Brain pericyte (primary cell): Measurements from ENCODE around the gene FERMT1.

Experiments used
- DNase-seq: peaks from one replicate; pipeline ENCODE4 v3.0.0-alpha.2; 2012; ENCODE audit warnings: low read depth, low spot score

The FERMT1 gene, protein sequence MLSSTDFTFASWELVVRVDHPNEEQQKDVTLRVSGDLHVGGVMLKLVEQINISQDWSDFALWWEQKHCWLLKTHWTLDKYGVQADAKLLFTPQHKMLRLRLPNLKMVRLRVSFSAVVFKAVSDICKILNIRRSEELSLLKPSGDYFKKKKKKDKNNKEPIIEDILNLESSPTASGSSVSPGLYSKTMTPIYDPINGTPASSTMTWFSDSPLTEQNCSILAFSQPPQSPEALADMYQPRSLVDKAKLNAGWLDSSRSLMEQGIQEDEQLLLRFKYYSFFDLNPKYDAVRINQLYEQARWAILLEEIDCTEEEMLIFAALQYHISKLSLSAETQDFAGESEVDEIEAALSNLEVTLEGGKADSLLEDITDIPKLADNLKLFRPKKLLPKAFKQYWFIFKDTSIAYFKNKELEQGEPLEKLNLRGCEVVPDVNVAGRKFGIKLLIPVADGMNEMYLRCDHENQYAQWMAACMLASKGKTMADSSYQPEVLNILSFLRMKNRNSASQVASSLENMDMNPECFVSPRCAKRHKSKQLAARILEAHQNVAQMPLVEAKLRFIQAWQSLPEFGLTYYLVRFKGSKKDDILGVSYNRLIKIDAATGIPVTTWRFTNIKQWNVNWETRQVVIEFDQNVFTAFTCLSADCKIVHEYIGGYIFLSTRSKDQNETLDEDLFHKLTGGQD

DNA sequence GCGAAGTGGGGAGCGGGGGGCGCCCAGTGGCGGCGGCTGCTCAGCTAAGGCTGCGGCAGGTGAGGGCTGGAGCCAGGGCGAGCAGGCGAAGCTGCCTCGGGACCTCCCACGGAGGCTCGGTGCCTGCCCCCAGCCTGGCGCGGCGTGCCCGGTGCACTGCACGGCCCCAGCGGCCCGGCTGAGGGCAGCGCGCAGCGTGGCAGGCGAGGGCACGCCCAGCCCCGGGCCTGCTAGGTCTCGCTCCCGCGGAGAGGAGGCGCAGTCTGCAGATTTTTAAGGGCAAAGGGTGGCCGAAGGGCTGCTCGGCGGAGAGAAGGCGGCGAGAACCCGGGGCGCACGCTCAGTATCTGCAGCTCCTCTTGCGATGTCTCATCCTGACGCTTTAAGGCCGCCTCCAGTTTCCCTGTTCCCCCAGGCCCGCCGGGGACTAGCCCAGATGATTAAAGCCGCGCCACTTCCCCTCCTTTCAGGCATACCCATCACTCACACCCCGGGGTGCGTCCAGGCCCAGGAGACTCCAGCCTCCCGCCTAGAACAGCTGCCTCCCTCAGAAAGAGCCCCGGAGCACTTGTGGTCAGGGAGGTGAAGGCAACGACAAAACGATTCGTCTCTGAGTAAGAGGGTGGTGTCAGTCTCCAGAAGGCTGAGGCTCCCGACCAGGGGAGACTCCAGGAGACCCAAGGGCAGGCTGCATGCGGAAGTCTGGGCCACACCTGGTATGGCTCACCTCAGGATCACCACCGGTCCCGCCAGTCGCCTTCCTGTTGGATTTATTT is at the start of gene FERMT1:
Gene FERMT1, minus strand, starts transcription at position 158 of the 776 bp plus-strand sequence. CDS start 3,476 bp downstream, outside the sequence.
- no peak for DNase-seq

DNA sequence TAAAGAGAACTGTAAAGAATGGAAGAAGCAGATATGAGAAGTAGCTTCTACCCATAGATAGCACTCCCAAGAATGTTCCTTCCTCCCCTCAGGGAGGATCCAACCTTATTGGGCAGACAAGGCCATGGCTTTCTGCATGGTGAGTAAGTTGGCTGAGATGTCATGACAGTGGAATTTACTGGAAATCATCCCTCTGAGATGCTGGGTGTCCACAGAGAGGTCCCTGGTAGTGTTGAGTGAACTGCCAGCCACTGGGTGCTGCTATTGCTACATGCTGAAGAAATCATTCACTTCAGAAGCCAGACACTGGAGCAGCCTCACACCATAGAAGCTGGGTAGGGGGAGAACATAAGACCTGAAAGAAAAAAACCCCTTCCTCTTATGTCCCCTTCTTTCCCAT is 46.4 kb upstream of the FERMT1 start:
- no peak for DNase-seq

GRCh38 chr20:6168204-6168603 is 45.4 kb upstream of the FERMT1 start:
- DNase-seq: no peak

- DNase-seq: no peak
Measured at GRCh38 chr20:6165346-6165745, 42.5 kb upstream of the FERMT1 start.

DNA sequence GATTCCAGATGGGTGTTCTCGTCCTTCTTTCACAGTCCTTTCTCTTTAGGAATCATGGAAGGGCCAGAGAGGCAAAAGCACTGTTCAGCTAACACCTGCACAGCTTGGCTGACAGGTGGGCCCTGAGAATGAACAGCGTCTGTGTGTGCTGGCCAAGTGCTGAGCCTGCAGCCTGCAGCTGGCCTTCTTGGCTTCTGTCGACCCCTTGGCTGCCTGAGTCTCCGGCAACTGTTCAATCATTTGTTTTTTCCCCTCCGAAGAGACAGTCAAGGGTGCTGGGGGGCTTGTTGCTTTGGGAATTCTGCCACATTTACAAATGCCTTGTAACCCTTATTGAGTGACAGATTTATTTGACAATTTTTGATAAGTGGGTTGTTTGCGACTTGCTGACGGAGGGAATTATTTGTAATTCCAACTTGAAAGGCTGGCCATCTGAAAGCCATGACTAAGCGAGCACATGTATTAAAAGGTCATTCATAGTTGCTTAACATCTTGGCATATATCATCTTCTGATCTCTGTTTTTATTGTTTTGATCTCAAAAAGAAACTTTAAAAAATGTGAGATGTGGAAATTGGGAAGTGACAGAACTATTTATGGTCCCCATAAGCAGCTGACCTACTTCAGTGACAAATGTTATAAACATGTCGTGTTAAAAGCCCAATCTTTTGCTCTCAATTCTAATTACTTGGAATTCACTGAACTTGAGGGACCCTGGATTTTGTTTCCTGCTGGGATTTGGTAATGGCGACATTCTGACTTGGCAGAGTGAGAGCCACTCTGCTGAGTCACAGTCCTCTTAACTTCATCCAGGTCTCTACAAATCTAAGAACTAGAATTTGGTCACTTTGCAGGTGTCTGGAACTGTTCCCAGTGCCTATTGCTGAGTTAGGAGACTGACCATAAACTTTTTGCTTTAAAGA is 41.9 kb upstream of the FERMT1 start:
- DNase-seq: no peak

DNA sequence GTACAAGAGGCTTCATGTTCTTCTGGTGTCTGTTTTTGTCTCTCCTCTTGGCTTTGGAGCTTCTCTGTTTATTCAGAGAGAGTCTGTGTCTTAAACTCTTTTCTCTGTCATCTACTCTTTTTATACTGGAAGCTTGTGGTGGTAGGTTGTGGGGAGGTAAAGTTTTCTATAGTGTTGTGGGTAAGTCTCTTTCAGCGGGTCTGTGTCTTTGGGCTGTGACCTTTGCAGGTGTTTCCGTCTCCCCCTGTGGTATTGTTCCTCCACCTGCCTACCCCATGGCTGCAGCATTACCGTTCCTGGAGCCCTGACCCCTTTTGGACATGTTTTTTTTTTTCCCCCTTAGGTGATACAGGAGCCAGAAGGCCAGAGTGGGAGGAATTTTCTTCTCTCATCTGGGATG is 37.9 kb upstream of the FERMT1 start:
- DNase-seq: no peak

DNA sequence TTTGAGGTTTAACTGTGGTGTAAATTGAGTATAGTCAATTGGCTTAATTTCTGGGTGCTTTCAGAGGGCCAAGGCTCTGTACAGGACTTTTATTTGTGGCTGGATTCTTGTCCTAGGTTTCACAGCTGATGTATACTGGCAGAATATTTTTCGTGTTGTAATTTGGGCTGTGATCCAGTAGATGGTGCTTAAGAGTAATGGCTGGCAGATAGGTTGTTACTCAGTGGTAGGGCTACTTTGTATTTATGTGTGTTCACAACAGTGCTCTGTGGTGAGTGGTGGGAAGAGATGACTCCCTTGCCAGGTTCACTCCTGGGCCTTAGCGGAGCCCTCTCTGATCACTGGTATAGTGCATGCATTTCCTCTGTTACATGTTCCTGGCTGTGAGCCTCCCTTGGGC is 34.5 kb upstream of the FERMT1 start:
- DNase-seq: no peak

GRCh38 chr20:6152777-6153176 is 29.9 kb upstream of the FERMT1 start:
- DNase-seq: no peak

- DNase-seq: no peak
Measured at GRCh38 chr20:6148073-6148472, 25.2 kb upstream of the FERMT1 start.

- no peak for DNase-seq
Measured at GRCh38 chr20:6142348-6142993, 19.6 kb upstream of the FERMT1 start.

- DNase-seq: no peak
Measured at GRCh38 chr20:6140947-6141346, 18.1 kb upstream of the FERMT1 start.

DNA sequence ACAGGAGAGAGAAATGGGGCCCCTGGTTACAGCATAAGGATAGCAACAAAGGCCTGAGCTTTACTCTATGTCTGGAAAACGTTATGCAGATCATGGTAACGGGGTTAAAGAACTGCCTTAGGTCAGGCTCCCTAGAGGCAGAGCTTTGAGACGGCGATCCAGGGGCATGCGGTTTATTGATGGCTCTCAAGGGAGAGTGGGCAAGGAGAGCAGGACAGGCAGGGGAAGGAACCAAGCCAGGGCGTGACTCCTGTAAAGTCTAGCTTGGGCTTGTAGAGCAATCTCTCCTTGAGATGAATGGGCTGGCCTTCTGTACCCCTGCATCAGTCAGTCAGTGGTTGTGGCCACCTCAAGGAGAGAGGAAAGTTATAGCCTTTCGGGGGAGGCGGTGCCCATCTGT is 12.5 kb upstream of the FERMT1 start:
- DNase-seq: no peak

DNA sequence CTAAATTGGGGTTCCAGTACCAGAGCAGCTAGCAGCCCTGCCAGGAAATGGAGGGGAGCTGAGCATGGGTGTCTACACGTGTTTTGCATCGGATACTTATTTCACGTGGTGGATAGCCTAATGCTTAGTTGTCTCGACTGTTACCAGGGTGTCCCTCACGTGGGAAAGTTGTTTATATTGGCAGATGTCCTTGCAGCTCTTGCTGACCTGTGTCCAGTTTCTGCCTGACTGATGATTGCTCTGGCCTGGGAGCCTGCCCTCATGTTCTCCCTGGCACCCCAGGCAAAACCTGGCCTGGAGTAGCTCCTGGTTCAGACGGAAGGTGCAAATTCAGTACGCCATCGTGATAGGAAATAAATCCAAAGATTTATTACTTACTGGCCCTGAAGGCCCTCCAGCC is 11.8 kb upstream of the FERMT1 start:
- DNase-seq: no peak

- no peak for DNase-seq
Measured at GRCh38 chr20:6130045-6130444, 7.2 kb upstream of the FERMT1 start.

GRCh38 chr20:6127825-6128224 is 5.0 kb upstream of the FERMT1 start:
- no peak for DNase-seq

DNA sequence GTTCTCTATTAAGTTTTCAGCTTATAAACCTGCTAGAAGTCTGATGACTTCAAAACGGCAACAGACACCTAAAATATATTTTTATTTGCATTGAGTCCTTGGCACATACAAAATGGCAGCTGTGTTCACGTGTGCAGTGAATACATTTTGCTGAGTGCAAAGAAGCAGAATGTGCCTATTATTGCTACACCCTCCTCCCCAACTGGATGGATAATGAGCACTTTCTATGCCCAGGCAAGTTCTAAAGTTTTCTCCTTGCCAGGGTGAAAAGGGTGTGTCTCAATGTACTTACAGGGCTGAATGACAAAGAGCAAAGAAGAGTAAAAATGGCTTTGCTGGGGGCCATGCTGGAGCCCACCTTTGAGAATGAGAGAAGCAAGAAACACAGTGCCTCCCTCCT is 4.0 kb upstream of the FERMT1 start:
- DNase-seq: no peak

DNA sequence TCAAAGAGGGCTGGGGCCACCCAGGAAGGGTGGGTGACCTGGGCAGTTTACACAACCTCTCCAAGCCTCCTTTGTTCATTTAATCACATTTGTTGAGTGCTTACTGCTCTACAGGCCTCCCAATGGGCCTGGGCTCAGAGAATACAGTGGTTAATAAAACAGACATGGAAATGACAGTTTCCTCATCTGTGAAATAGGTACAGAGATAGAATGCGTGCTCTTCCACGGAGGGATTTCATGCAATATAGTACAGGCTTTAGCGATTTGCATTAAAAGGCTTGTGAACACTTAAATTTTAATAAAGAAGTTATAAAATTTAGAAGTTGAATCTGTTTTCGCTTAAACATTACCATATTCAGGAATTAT is 802 bp upstream of the FERMT1 start:
- DNase-seq: no peak

DNA sequence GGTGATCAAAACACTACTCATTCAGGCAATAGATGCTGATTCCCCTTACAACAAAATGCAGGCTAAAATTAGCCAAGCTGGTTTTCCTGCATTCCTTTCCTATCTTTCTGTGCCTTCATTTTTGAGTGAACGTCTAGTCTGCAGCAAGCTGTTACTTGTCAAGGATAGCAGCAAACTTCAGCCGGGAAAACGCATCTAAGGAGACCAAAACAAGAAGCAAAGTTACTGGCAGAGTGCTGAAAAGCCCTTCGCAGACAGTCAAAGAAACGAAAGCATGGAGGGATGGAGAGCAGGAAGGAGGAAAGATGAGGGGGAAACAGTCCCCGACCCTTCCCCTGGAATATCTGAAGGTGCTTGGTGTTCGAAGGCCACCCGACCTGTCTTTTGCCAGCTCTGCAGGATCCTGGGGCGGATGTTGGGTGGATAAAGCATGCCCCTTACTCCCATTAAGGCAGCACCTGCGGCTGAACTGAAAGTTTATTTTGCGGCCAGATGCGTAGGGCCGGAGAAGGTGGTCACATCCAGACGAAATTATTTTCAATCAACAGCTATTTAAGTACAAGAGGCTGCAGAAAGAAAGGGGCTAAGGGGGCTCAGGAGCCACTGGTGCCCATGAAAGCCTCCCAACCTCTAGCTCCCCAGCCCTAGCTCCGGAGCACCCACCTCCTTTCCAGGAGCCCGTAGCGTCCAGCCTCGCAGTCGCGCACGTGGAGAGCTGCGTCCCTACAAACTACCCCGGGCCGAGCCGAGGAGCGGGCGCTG is 538 bp downstream of the FERMT1 start:
- no peak for DNase-seq

DNA sequence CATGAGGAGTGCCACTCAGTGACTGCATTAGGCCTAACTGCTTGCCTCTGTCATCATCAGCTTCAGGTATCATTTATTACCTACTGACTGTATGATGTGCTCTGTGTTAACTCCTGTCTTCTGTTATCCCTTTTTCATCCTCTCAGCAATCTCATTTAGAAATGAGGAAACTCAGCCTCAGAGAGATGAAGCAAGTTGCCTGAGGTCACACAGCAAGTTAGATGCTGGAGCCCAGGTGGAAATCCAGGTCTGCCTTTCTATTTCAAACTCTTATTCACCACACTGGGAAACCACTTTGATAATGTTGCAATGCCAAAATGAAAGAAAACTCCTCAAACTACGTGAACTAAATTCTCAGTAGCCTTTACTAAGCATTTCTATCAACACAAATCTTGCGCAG is 1.3 kb downstream of the FERMT1 start:
- DNase-seq: no peak

GRCh38 chr20:6120491-6120988 is 2.3 kb downstream of the FERMT1 start:
- no peak for DNase-seq
